Endodermal cell (in vitro differentiated cells): ENCODE results near the gene CLDN15. TPM values are rescaled to one million over a fixed set of nuclear protein-coding genes. Genes with fewer than 3 reads are reported as not detected.
"Not testable (repeated sequence)": the region's sequence is repeated elsewhere in the genome, so short reads cannot be mapped to it uniquely, and the experiment has no call there.

Experiments
- DNase-seq: peaks from one replicate; pipeline ENCODE4 v3.0.0-alpha.2; 2017
- H3K27ac ChIP-seq: 2 replicates; pipeline ENCODE4 v1.5.1; 2013; ENCODE audit warnings: mild to moderate bottlenecking, low read depth, low read length, moderate library complexity
- H3K27me3 ChIP-seq: 2 replicates; pipeline ENCODE4 v1.6.1; 2013; ENCODE audit warnings: mild to moderate bottlenecking, low read length, moderate library complexity; ENCODE audit not compliant: insufficient read depth, control insufficient read depth, poor library complexity, severe bottlenecking
- H3K36me3 ChIP-seq: 2 replicates; pipeline ENCODE4 v1.7.0; 2013; ENCODE audit warnings: mild to moderate bottlenecking, low read length, moderate library complexity; ENCODE audit not compliant: control insufficient read depth, insufficient read depth
- H3K4me1 ChIP-seq: one replicate; pipeline ENCODE4 v1.7.0; 2013; ENCODE audit warnings: low read length; ENCODE audit not compliant: control insufficient read depth, insufficient read depth
- H3K4me3 ChIP-seq: 2 replicates; pipeline ENCODE4 v1.5.1; 2013; ENCODE audit warnings: mild to moderate bottlenecking, low read length, moderate library complexity
- H3K9ac ChIP-seq: 2 replicates; pipeline ENCODE4 v1.6.1; 2013; ENCODE audit warnings: mild to moderate bottlenecking, low read length, moderate library complexity; ENCODE audit not compliant: poor library complexity, severe bottlenecking; ENCODE audit errors: extremely low read depth
- H3K9me3 ChIP-seq: 2 replicates; pipeline ENCODE4 v1.6.1; 2013; ENCODE audit warnings: mild to moderate bottlenecking, low read length, moderate library complexity; ENCODE audit not compliant: control insufficient read depth
- H3K27ac Mint-ChIP-seq: 2 replicates; pipeline ENCODE4 v1.8.0; 2020; ENCODE audit warnings: mixed read lengths
- H3K27me3 Mint-ChIP-seq: 2 replicates; pipeline ENCODE4 v1.8.0; 2021; ENCODE audit warnings: mild to moderate bottlenecking, mixed read lengths; ENCODE audit not compliant: insufficient read depth
- H3K36me3 Mint-ChIP-seq: 2 replicates; pipeline ENCODE4 v1.8.0; 2020; ENCODE audit warnings: low read depth, mixed read lengths
- H3K4me1 Mint-ChIP-seq: 2 replicates; pipeline ENCODE4 v1.8.0; 2020; ENCODE audit warnings: mixed read lengths
- H3K4me3 Mint-ChIP-seq: 2 replicates; pipeline ENCODE4 v1.8.0; 2020; ENCODE audit warnings: mild to moderate bottlenecking, moderate library complexity, mixed read lengths
- H3K9me3 Mint-ChIP-seq: 2 replicates; pipeline ENCODE4 v1.8.0; 2020; ENCODE audit warnings: mild to moderate bottlenecking, mixed read lengths
- CTCF ChIP-seq: fragments of 200-600 bp; sonication (generic); conservative IDR thresholded peaks from 2 replicates; pipeline ENCODE4 v1.5.0; 2021; ENCODE audit warnings: antibody characterized with exemption, mild to moderate bottlenecking
- WGBS, 2 experiments: methylation state at CpG; one replicate each; pipeline versions ENCODE4 v1.1.5 to v1.1.7; 2013; ENCODE audit warnings: missing lambda C conversion rate in 2 of 2, mixed read lengths in 1 of 2; ENCODE audit not compliant: insufficient coverage in 1 of 2, insufficient read length in 1 of 2; 5-methylcytosine and 5-hydroxymethylcytosine counted together
- total RNA-seq, 2 donors: library from RNA; stranded (reverse); fragmentation: NEBNext Ultra II Directional in 1 of 2; extraction: Animal tissue kit (Norgen Biotek cat#: 25700) in 1 of 2; gene quantifications; 2 replicates in 1 of 2; 3 replicates in 1 of 2; pipeline ENCODE4 v1.2.1, GENCODE V29; 2021

CLDN15 gene
- total RNA-seq, 2 donors from 2014 or later: 6.0 to 7.1 TPM

- H3K36me3 ChIP-seq: no peaks in the 10 kb centered on the region
- no peak overlapping the region for H3K9ac ChIP-seq
- no peak overlapping the region for H3K4me3 Mint-ChIP-seq
- H3K4me1 ChIP-seq: no peaks in the 10 kb centered on the region
- TF ChIP-seq CTCF: no peak
- H3K4me1 Mint-ChIP-seq: no peaks in the 10 kb centered on the region
- whole genome bisulfite sequencing, 2 experiments: 86 to 94% methylated on average over 6 to 7 of the region's 7 CpGs
- H3K27me3 ChIP-seq: no peaks in the 10 kb centered on the region
- no peak overlapping the region for H3K27ac Mint-ChIP-seq
- H3K27me3 Mint-ChIP-seq: peaks cover 7% of the 10 kb centered on the region
- H3K9me3 Mint-ChIP-seq: no peaks in the 10 kb centered on the region
- DNase-seq: no peak
- H3K36me3 Mint-ChIP-seq: no peaks in the 10 kb centered on the region
- H3K9me3 ChIP-seq: no peaks in the 10 kb centered on the region
- no peak overlapping the region for H3K4me3 ChIP-seq
- H3K27ac ChIP-seq: no peak overlapping the region
Measured at GRCh38 chr7:101258243-101258731, 20.7 kb upstream of the CLDN15 start.

GRCh38 chr7:101255796-101256195 lies 18.2 kb upstream of the CLDN15 start:
- H3K9ac ChIP-seq: no peak overlapping the region
- Mint-ChIP-seq H3K27ac (no peak overlapping the region), H3K4me3 (no peak overlapping the region), H3K4me1 (peaks cover 5% of the 10 kb centered on the region), H3K27me3 (peaks cover 1% of the 10 kb centered on the region), H3K36me3 (peaks cover 4% of the 10 kb centered on the region), H3K9me3 (no peaks in the 10 kb centered on the region)
- TF ChIP-seq CTCF: no peak
- H3K27me3 ChIP-seq: no peaks in the 10 kb centered on the region
- DNase-seq: no peak
- H3K27ac ChIP-seq: no peak overlapping the region
- no peaks in the 10 kb centered on the region for H3K9me3 ChIP-seq
- WGBS, 2 experiments: 80 to 96% methylated on average over 1 to 4 of the region's 4 CpGs
- no peaks in the 10 kb centered on the region for H3K36me3 ChIP-seq
- no peak overlapping the region for H3K4me3 ChIP-seq
- H3K4me1 ChIP-seq: no peaks in the 10 kb centered on the region

GRCh38 chr7:101253199-101253598 lies 15.6 kb upstream of the CLDN15 start:
- H3K27me3 Mint-ChIP-seq, H3K36me3 Mint-ChIP-seq: not testable (repeated sequence)

More at GRCh38 chr7:101253199-101253598, 15.6 kb upstream of the CLDN15 start:
- H3K36me3 ChIP-seq, H3K27ac ChIP-seq, DNase-seq, H3K9ac ChIP-seq, H3K4me1 Mint-ChIP-seq, H3K4me3 ChIP-seq, H3K4me1 ChIP-seq, H3K27me3 ChIP-seq, H3K9me3 Mint-ChIP-seq, H3K27ac Mint-ChIP-seq, H3K9me3 ChIP-seq: not testable (repeated sequence)
- peak overlapping the region; percentile 92 for H3K4me3 Mint-ChIP-seq
- WGBS, 2 experiments: 92 to 97% methylated on average over 4 to 5 of the region's 5 CpGs
